GM19467 (cell line): ENCODE measurements around the gene CHST7.

Experiments used
- ATAC-seq: cut with Tn5 transposase; IDR thresholded peaks from one replicate; pipeline ENCODE4 v1.9.1; 2021; ENCODE audit warnings: mild to moderate bottlenecking, moderate library complexity; ENCODE audit not compliant: unreplicated experiment

CHST7 gene

GRCh38 chrX:46601283-46601682 is 27.7 kb downstream of the CHST7 start:
- no peak for ATAC-seq

- no peak for ATAC-seq
These were observed 29.0 kb downstream of the CHST7 start for GRCh38 chrX:46602468-46603102.

GRCh38 chrX:46607916-46608315 is 34.4 kb downstream of the CHST7 start:
- no peak for ATAC-seq

GRCh38 chrX:46610070-46610658 is 36.6 kb downstream of the CHST7 start:
- ATAC-seq: no peak

GRCh38 chrX:46611658-46612362 is 38.2 kb downstream of the CHST7 start:
- no peak for ATAC-seq

- ATAC-seq: no peak
These were observed 44.3 kb downstream of the CHST7 start for GRCh38 chrX:46617906-46618305.

- no peak for ATAC-seq
These were observed 45.4 kb downstream of the CHST7 start for GRCh38 chrX:46618947-46619346.

GRCh38 chrX:46620505-46620904 is 46.9 kb downstream of the CHST7 start:
- no peak for ATAC-seq

- no peak for ATAC-seq
These were observed 48.0 kb downstream of the CHST7 start for GRCh38 chrX:46621572-46621971.

GRCh38 chrX:46624090-46624786 is 50.7 kb downstream of the CHST7 start:
- no peak for ATAC-seq

GRCh38 chrX:46626566-46626965 is 53.0 kb downstream of the CHST7 start:
- ATAC-seq: no peak

GRCh38 chrX:46627062-46627461 is 53.5 kb downstream of the CHST7 start:
- no peak for ATAC-seq

GRCh38 chrX:46627711-46628419 is 54.3 kb downstream of the CHST7 start:
- peak; percentile 14 for ATAC-seq

- ATAC-seq: peak; percentile 79
These were observed 55.2 kb downstream of the CHST7 start for GRCh38 chrX:46628460-46629371.

GRCh38 chrX:46630141-46630540 is 56.6 kb downstream of the CHST7 start:
- no peak for ATAC-seq

- ATAC-seq: no peak
These were observed 61.0 kb downstream of the CHST7 start for GRCh38 chrX:46634577-46634976.

GRCh38 chrX:46635186-46635585 is 61.6 kb downstream of the CHST7 start:
- no peak for ATAC-seq

- no peak for ATAC-seq
These were observed 62.7 kb downstream of the CHST7 start for GRCh38 chrX:46636223-46636622.

GRCh38 chrX:46637938-46638337 is 64.4 kb downstream of the CHST7 start:
- ATAC-seq: no peak

- ATAC-seq: peak; percentile 43
These were observed 68.6 kb downstream of the CHST7 start for GRCh38 chrX:46642145-46642544.
